Left colon (tissue), 2 donors: ENCODE data around the gene EIF2S3B. TPM values are rescaled to one million over a fixed set of nuclear protein-coding genes. Genes with fewer than 3 reads are reported as not detected.

Source experiments
- ATAC-seq: fragments of 200-7000 bp; cut with Tn5 transposase; one replicate; pipeline ENCODE4 v1.9.1; 2020; ENCODE audit warnings: mild to moderate bottlenecking, moderate library complexity
- DNase-seq, 2 donors: peaks; one replicate each; pipeline ENCODE4 v3.0.0-alpha.2; 2020
- intact Hi-C, 2 donors: fragments of 100-400 bp; cut with DNase I in 1 of 2; cut with micrococcal nuclease in 1 of 2; formaldehyde crosslinking; loops; one replicate each; pipeline versions ENCODE4 v1.11.2 to v1.14.0; 2022; cut with DNase I, micrococcal nuclease
- total RNA-seq, 2 donors: library from RNA; stranded (reverse); fragmentation: NEBNext Ultra II Directional; extraction: Animal tissue kit (Norgen Biotek cat#: 25700); gene quantifications; one replicate each; pipeline ENCODE4 v1.2.1, GENCODE V29; 2021
- donor health status: DM: no; HTN: no; CAD: no.
- donor health status: DM: yes; HTN: yes; CAD: no.

The EIF2S3B gene
- total RNA-seq, 2 donors from 2014 or later, result 0.61 to 2.1 TPM

- intact Hi-C loops, result no loop called here
- no peak for ATAC-seq
- no peak for DNase-seq
Measured at GRCh38 chr12:10543499-10543898, 37.8 kb downstream of the EIF2S3B start.

GRCh38 chr12:10551375-10551774 is 45.7 kb downstream of the EIF2S3B start:
- DNase-seq, result no peak
- no peak for ATAC-seq
- intact Hi-C loops, result no loop called here

GRCh38 chr12:10553148-10553547 is 47.5 kb downstream of the EIF2S3B start:
- DNase-seq, result no peak
- no peak for ATAC-seq
- intact Hi-C loops, result no loop called here

- DNase-seq, result no peak
- ATAC-seq, result no peak
- intact Hi-C loops, result no loop called here
Measured at GRCh38 chr12:10554228-10554755, 48.6 kb downstream of the EIF2S3B start.

GRCh38 chr12:10554756-10555481 is 49.2 kb downstream of the EIF2S3B start:
- no peak for ATAC-seq
- intact Hi-C loops, result loop anchor here in 1 of 2 donors (5.0 kb wide), 1 partner anchor 223 kb away; no protein-coding TSS in a partner anchor
- no peak for DNase-seq

- no peak for ATAC-seq
- no peak for DNase-seq
- intact Hi-C loops, result loop anchor here in 1 of 2 donors (5.0 kb wide), 1 partner anchor 225 kb away; no protein-coding TSS in a partner anchor
Measured at GRCh38 chr12:10557329-10557728, 51.6 kb downstream of the EIF2S3B start.

- intact Hi-C loops, result loop anchor here in 1 of 2 donors (5.0 kb wide), 1 partner anchor 225 kb away; no protein-coding TSS in a partner anchor
- DNase-seq (no peak), ATAC-seq (no peak)
Measured at GRCh38 chr12:10557766-10558165, 52.1 kb downstream of the EIF2S3B start.

Other genes starting within 250 kb of the EIF2S3B start
- gene KLRD1, start 198.0 kb upstream of the EIF2S3B start, total RNA-seq, result 1 to 10 TPM in 1 of 2 donors, under 1 TPM in 1; 0.87 to 2.7 TPM
- 1 to 10 TPM in 1 of 2 donors, under 1 TPM in 1; 0.92 to 1.9 TPM for gene KLRK1, start 115.8 kb upstream of the EIF2S3B start, total RNA-seq
- gene KLRC4, start 96.1 kb upstream of the EIF2S3B start, total RNA-seq, result under 1 TPM in 1 of 2 donors, not detected in 1; 0.46 TPM
- not detected for gene KLRC3, start 85.3 kb upstream of the EIF2S3B start, total RNA-seq
- gene KLRC2, start 69.9 kb upstream of the EIF2S3B start, total RNA-seq, result 1 to 10 TPM in 1 of 2 donors, under 1 TPM in 1; 0.89 to 1.7 TPM
- 1 to 10 TPM; 1.0 to 2.0 TPM for gene KLRC1, start 52.5 kb upstream of the EIF2S3B start, total RNA-seq
- gene MAGOHB, start 107.7 kb downstream of the EIF2S3B start, total RNA-seq, result 10 to 100 TPM; 10.4 to 13.4 TPM
- 10 to 100 TPM; 36.3 to 41.9 TPM for gene STYK1, start 168.2 kb downstream of the EIF2S3B start, total RNA-seq
- 100 to 1,000 TPM; 140 to 146 TPM for gene YBX3, start 217.4 kb downstream of the EIF2S3B start, total RNA-seq